ENCODE results near the gene MRPL23.

DNA sequence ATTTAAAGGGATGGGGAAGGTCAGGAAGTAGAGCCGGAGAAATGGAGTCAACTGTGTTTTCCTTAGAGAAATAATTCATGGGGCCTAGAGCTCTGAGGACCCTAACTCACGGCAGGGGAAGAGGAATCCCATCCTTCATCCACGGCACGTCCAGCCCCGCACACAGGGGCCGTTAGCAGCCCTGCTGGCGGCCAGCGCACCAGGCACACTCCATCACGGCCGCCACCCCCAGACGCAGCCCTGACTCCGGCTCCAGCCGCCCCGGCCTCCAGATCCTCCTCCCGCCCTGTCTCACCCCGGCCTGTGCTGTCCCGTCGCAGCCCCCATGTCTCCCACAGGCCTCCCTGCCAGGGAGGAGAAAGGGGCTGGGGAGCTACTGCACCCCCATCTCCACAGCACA, 11.2 kb downstream of the MRPL23 start:
- TF ChIP-seq, protein P1, sequence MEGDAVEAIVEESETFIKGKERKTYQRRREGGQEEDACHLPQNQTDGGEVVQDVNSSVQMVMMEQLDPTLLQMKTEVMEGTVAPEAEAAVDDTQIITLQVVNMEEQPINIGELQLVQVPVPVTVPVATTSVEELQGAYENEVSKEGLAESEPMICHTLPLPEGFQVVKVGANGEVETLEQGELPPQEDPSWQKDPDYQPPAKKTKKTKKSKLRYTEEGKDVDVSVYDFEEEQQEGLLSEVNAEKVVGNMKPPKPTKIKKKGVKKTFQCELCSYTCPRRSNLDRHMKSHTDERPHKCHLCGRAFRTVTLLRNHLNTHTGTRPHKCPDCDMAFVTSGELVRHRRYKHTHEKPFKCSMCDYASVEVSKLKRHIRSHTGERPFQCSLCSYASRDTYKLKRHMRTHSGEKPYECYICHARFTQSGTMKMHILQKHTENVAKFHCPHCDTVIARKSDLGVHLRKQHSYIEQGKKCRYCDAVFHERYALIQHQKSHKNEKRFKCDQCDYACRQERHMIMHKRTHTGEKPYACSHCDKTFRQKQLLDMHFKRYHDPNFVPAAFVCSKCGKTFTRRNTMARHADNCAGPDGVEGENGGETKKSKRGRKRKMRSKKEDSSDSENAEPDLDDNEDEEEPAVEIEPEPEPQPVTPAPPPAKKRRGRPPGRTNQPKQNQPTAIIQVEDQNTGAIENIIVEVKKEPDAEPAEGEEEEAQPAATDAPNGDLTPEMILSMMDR (IDR thresholded peaks at IDR 0.05), result no peak
- no peak for TF ChIP-seq POLR2AphosphoS5 (IDR thresholded peaks at IDR 0.05; ENCODE audit: low read depth, low read length)
- TF ChIP-seq, protein P2, sequence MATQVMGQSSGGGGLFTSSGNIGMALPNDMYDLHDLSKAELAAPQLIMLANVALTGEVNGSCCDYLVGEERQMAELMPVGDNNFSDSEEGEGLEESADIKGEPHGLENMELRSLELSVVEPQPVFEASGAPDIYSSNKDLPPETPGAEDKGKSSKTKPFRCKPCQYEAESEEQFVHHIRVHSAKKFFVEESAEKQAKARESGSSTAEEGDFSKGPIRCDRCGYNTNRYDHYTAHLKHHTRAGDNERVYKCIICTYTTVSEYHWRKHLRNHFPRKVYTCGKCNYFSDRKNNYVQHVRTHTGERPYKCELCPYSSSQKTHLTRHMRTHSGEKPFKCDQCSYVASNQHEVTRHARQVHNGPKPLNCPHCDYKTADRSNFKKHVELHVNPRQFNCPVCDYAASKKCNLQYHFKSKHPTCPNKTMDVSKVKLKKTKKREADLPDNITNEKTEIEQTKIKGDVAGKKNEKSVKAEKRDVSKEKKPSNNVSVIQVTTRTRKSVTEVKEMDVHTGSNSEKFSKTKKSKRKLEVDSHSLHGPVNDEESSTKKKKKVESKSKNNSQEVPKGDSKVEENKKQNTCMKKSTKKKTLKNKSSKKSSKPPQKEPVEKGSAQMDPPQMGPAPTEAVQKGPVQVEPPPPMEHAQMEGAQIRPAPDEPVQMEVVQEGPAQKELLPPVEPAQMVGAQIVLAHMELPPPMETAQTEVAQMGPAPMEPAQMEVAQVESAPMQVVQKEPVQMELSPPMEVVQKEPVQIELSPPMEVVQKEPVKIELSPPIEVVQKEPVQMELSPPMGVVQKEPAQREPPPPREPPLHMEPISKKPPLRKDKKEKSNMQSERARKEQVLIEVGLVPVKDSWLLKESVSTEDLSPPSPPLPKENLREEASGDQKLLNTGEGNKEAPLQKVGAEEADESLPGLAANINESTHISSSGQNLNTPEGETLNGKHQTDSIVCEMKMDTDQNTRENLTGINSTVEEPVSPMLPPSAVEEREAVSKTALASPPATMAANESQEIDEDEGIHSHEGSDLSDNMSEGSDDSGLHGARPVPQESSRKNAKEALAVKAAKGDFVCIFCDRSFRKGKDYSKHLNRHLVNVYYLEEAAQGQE (IDR thresholded peaks at IDR 0.05; ENCODE audit: insufficient read depth in 1 of 2, low read depth in 2 of 2, low read length in 1 of 2), result no peak
- TF ChIP-seq SIN3A (IDR thresholded peaks at IDR 0.05; ENCODE audit: borderline replicate concordance, insufficient read depth, low read depth, low read length), result no peak
- TF ChIP-seq TCF7L2 (IDR thresholded peaks at IDR 0.05; ENCODE audit: low read depth, low read length), result no peak

All from Panc1 (cell line).